Raji (cell line): Measurements from ENCODE around the gene CCDC57.

Experiments used
- POLR2A ChIP-seq: IDR thresholded peaks from 2 replicates; pipeline ENCODE4 v1.6.1; 2011; ENCODE audit warnings: low read depth, low read length, control low read depth; ENCODE audit not compliant: insufficient read depth

Gene CCDC57

DNA sequence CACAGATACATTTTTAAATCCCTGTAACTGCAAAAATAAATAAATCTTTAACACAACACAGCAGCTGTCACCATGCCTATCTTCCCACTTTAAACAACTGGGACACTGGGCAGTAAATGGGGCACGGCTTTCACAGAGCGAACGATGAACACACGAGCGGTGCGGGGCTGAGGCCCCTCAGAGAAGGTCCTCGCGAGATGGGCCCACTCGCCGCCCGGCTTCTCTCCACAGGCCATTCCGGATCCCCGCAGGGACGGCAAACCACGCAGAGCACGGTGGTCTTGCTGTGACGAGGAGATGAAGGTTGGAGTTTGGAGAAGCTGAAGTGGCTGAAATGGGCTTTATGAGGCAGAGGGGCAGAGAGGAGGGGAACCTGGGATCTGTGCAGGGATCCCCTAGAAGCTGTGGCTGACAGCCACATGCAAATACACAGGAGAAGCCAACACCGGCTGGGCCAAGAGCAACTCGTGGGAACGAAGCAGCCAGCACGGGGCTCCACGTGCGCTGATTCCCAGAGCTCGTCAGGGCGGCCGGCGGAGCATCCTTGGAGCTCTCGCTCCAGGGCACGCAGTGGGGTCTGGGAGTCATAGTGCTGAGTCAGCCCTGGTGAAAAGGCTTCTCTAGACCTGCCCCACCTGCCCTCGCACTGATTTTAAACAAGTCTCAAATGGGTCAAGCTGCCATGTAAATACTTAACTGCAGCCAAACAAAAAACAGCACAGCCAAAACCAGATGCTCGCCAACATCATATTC is 31.7 kb downstream of the CCDC57 start:
- TF ChIP-seq POLR2A = no peak

DNA sequence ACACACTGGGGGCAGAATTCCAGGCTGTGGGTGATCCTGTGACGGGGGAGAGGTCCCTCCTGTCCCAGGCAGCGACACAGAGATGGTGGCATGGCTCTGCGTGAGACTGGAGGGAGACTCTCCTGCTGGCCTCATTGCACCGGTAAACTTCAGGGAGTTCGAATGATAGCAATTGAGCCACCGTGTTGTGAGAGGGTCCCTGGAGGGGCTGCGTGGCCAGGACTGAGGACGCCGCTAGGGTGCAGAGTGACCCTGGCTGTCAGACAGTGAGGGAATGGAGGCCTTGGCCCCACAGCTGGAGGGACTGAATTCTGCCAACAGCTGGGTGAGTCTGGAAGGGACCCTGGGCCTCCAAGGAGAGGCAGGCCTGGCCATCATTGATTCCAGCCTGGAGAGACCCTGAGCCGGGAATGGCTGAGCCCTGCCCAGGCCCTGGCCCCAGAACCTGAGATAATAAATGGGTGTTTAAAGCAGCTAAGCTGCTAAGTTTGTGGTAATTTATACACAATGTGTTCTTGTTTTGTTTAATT is 32.6 kb downstream of the CCDC57 start:
- no peak for TF ChIP-seq POLR2A

DNA sequence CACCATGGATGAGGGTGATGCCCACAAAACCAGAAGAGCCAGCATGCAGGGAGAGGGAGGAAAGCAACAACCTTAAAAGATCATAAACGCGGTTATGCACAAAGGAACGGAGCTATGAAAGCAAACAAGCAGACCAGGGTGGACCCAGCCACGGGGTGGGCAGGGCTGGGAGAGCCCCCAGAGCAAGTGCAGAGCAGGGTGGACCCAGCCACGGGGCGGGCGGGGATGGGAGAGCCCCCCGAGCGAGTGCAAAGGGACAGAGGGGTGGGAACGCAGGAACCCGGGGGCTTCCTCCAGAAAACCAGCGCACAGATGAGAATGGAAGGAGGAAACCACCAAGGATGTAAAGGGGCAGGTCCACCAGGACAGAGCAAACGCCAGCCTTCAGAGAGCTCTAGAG is 33.2 kb downstream of the CCDC57 start:
- no peak for TF ChIP-seq POLR2A

DNA sequence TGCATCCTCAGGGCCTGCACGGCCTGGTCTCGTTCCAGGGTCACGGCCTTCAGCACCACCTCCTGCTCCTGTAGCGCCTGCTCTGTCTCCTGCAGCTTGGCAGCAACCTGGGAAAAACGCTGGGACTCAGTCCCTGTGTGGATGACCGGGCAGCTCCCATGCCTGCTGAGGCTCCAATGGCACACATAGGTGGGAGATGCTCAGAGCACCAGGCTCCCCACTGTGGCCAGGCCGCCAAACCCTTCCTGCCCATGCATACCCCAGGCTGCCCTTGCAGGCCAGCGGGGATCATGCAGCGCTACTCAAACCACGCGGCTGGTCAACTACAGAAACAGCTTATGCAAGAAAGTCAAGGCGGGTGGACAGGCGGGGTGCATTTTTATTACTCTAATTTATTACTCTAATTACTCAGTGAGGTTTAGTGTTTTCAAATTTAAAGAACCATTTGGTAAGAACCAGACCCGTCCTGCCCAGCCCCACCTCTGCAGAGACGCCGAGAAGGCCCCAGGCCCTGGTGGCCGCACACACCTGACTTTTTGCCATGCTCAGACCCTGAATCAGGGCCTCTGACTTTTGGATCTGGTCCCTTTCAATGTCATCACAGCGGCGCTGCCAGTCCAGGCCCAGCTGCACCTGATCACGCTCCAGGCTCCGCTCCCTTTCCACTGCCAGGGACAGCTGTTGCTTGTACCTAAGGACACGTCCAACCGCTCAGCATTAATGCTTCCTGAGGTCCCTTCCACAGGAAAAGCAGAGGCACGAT is 34.0 kb downstream of the CCDC57 start:
- no peak for TF ChIP-seq POLR2A

DNA sequence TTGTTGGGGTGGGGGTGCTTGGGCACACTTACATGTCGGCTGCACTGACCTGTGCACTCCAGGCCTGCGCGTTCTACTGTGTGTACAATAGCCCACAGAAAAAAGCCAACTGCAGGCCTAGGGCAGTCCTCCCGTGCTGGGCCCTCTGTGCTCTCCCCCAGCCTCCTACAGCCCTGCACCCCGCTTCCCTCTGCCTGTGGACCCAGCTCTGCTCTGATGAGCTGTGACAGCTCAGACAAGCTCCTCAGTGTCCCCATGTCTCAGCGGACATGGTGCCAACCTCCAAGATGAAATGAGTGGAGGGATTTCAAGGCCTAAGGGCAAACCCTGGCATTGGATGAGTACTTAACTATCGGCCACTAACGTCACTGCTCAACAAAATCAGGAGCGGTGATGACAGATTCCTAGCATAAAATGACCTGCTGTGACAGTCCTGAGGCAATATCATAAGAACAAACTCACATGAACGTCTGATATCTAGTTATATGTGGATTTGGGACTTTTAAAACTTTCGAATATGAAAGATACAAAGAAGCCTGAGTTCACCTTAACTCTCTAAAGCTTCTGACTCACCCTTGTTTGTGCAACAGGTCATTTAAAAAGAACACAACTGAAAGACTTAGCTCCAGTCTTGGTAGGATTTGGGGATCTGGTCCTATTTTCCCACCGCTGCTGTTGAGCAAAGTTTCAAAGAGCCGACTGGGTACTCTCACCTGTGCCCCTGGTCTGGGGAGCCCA is 34.7 kb downstream of the CCDC57 start:
- no peak for TF ChIP-seq POLR2A

DNA sequence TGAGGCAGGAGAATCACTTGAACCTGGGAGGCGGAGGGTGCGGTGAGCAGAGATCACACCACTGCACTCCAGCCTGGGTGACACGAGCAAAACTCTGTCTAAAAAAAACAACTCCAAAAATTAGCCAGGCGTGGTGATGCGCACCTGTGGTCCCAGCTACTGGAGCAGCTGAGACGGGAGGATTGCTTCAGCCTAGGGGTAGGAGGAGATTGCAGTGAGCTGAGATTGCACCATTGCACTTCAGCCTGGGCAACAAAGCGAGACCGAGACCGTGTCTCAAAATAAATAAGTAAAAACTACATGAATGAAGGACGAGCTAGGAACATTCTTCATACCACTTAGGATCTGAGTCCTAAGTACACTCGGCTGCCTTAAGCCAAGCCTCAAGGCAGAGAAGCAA is 35.4 kb downstream of the CCDC57 start:
- TF ChIP-seq POLR2A = no peak

DNA sequence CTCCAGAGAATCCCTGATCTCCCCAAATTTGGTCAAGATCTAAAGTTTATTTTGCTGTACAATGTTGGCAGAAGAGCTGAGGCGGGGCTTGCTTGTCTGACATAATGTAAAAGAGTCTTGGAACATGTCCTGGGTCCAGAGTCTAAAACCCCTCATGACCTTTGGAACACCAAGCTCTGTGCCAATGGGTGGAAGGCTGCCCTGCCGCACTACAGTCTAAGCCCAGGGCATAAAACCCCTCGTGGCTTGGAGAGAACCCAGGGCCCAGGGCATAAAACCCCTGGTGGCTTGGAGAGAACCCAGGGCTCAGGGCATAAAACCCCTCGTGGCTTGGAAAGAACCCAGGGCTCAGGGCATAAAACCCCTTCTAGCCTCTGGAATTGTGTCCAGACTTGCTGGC is 36.7 kb downstream of the CCDC57 start:
- TF ChIP-seq POLR2A = no peak

DNA sequence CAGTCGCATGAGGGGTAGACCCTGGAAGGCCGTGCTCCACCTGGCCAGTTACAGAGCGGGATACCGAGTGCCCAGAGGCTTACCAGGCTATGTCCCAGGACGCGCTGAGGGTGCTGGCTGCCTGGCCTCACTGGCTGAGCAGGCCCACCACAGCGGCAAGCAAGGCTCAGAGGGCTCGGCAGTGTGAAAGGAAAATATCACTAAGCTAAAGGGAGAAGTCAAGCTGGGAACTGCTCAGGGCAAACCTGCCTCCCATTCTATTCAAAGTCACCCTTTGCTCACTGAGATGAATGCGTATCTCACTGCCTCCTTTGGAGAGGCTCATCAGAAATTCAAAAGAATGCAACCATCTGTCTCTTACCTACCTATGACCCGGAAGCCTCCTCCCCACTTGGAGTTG is 37.4 kb downstream of the CCDC57 start:
- no peak for TF ChIP-seq POLR2A

DNA sequence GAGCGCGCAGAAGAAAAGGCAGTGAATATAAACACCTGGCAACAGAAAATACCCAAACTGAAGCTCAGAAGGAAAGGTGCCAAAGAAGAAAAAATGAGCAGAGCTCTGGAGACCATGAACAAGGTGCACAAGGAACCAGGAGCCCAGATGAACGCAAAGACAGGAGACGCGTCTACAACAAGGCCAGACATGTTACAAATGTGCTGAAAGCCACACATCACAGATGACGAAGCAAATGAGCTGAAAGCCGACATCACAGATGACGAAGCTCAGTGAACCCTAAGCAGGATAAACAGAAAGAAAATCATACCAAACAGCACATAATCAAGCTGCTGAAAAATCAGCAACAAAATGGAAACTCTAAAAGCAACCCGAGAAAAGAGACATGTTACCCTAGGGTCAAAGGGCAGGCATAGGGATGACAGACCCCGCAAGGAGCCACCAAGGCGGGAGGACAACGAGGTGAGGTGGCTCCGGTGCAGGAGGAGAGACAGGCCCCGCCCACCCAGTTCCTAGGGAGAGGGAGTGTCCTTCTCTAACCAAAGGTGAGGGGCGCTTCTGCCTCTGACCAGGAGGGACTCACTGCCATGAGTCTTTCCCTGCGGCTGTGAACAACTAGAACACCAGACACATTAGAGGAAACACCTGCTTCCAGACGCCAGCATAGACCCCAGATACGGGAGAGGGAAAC is 39.1 kb downstream of the CCDC57 start:
- TF ChIP-seq POLR2A = no peak

DNA sequence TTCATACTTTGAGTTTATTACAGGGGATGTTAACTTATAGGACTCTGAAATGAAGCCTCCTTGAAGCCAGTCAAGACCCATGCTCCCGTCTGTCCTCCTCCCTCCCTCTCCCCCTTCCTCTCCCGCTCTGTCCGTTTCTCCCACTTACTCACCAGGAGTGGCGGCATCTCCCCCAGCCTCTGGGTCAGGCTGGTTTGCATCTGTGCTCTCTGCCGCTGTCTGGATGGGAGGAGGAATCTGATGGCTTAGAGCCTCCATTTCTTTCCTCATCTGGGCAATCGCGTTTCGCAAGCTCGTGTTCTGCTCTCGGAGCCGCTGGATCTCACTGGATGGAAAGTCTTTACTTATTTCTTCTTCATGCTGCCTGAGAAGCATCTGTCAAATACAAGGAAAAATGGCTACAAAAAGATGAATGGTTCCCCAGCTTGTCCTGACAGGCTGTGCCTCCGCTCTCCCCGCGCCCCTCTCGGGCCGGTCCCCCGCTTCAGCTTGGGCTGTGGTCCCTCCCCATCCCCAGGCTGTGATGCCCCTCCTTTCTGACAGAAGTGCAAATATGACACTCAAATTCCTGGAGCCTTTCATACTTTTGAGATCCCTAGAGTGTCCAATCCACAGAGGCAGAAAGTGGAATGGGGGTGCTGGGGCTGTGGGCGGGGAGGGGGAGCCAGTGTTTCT is 40.0 kb downstream of the CCDC57 start:
- TF ChIP-seq POLR2A = no peak

DNA sequence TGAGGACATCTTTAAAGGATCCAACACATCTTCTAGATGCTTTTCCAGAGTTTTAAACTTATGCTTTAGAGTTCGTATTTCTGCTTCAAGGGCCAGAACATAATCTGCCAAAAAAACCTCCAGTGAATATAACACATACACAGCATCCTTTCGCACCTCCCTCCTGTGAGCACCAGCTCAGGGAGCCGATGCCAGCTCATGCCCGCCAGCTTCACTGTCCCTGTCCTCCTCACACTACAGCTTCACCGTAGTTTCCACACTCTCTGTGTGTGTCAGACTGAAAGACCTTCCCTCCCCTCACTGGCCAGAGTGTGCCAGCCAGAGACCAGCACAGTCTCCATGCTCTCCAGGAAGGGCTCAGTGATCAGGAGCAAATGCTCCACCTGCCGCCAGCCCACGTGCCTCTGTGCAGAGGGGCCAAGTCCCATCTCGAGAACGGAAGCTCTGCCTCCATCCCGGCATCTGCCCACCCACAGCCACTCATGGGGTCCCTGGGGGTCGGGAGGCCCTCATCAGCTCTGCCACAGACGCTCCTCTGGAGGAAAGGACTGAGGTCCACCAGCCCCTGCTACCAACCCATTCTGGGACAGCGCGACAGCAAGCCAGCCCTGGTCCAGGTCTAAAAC is 40.8 kb downstream of the CCDC57 start:
- TF ChIP-seq POLR2A = no peak

DNA sequence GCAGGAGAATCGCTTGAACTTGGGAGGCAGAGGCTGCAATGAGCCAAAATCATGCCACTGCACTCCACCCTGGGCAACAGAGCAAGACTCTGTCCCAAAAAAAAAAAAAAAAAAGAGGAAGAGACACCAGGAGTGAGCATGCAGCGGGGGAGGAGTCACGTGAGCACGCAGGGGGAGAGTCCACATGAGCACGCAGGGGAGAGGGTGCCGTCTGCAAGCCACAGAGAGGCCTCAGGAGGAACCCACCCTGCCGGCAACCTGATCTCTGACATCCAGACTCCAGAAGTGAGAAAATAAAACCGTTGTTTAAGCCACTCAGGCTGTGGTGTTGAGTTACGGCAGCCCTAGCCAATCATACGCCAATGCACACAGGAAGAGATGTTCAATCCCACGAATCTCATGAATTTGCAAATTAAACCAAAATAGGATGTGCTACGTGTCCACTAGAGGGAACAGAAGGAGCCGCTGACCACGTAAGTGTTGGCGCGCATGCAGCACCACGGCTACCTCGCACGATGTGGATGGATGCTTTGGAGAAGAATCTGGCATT is 42.2 kb downstream of the CCDC57 start:
- no peak for TF ChIP-seq POLR2A

DNA sequence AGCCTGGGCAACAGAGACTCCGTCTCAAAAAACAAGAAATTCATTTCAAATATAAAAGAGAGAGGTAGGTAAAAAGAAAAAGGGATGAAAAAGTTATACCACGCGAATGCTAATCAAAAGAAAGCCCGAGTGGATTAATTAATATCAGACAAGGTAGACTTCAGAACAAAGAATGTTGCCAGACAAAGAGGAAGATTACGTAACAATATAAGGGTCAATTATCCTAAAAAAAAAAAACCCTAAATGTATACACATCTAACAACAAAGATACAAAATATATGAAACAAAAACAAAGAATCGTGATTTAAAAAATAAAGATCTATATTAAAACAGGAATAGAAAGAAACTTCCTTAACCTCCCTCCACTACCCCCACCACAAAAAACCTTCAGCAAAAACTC is 44.1 kb downstream of the CCDC57 start:
- TF ChIP-seq POLR2A = no peak

DNA sequence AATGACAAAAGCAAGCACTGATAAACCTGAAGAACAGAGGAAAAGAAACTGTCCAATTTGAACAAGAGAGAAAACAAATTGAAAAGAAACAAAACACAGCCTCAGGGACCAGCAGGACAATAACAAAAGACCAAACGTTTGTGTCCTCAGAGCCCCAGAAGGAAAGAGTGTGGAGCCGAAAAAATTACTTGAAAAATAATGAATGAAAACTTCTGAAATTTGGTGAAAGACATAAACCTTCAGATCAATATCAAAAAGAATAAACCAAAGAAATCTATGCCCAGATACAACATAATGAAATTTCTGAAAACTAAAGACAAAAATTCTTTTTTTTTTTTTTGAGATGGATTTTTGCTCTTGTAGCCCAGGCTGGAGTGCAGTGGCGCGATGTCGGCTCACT is 45.6 kb downstream of the CCDC57 start:
- no peak for TF ChIP-seq POLR2A
